Activated CD4-positive, alpha-beta T cell treated with anti-CD3 and anti-CD28 coated beads, Interleukin-2, amount 10 ng/mL, durations not matched to agents 24 days and 14 days (primary cell): Measurements from ENCODE around the gene KRT12. TPM values are rescaled to one million over a fixed set of nuclear protein-coding genes. Genes with fewer than 3 reads are reported as not detected.

ENCODE experiments used
- DNase-seq: peaks from one replicate; pipeline ENCODE4 v3.0.0; 2022
- H3K27ac Mint-ChIP-seq: one replicate; pipeline ENCODE4 v1.8.0; 2022; ENCODE audit warnings: mild to moderate bottlenecking, mixed read lengths
- H3K27me3 Mint-ChIP-seq: one replicate; pipeline ENCODE4 v1.8.0; 2022; ENCODE audit warnings: mixed read lengths
- H3K36me3 Mint-ChIP-seq: one replicate; pipeline ENCODE4 v1.8.0; 2022; ENCODE audit warnings: low read depth, mild to moderate bottlenecking, mixed read lengths
- H3K4me1 Mint-ChIP-seq: one replicate; pipeline ENCODE4 v1.8.0; 2021; ENCODE audit warnings: mixed read lengths
- H3K4me3 Mint-ChIP-seq: one replicate; pipeline ENCODE4 v1.8.0; 2022; ENCODE audit warnings: mild to moderate bottlenecking, moderate library complexity, mixed read lengths
- H3K9me3 Mint-ChIP-seq: one replicate; pipeline ENCODE4 v1.8.0; 2021; ENCODE audit warnings: mixed read lengths
- intact Hi-C: fragments of 100-400 bp; cut with micrococcal nuclease; formaldehyde crosslinking; loops from one replicate; pipeline ENCODE4 v1.15.1; 2023
- total RNA-seq: library from RNA; stranded (reverse); gene quantifications from 2 replicates; pipeline ENCODE4 v1.2.3, GENCODE V29; 2022

The KRT12 gene
- total RNA-seq, 1 donor from 2014 or later = not detected

GRCh38 chr17:40901981-40902474 lies 35.0 kb upstream of the KRT12 start:
- no peak for DNase-seq
- H3K4me1 Mint-ChIP-seq = peaks cover 7% of the 10 kb centered on the region
- H3K27ac Mint-ChIP-seq = no peak overlapping the region
- no peak overlapping the region for H3K4me3 Mint-ChIP-seq
- no peaks in the 10 kb centered on the region for H3K36me3 Mint-ChIP-seq
- no peaks in the 10 kb centered on the region for H3K9me3 Mint-ChIP-seq
- intact Hi-C loops = no loop called here
- H3K27me3 Mint-ChIP-seq = peaks cover 16% of the 10 kb centered on the region

- Mint-ChIP-seq H3K9me3 (no peaks in the 10 kb centered on the region), H3K4me3 (no peak overlapping the region), H3K27ac (no peak overlapping the region), H3K36me3 (no peaks in the 10 kb centered on the region), H3K4me1 (peaks cover 7% of the 10 kb centered on the region), H3K27me3 (peaks cover 20% of the 10 kb centered on the region)
- intact Hi-C loops = no loop called here
- DNase-seq = no peak
Observed at GRCh38 chr17:40900809-40901356, 33.9 kb upstream of the KRT12 start.

- Mint-ChIP-seq H3K27ac (no peak overlapping the region), H3K4me1 (no peaks in the 10 kb centered on the region), H3K27me3 (peaks cover 27% of the 10 kb centered on the region)
Observed at GRCh38 chr17:40896916-40897455, 30.0 kb upstream of the KRT12 start.

GRCh38 chr17:40895106-40895730 lies 28.2 kb upstream of the KRT12 start:
- H3K27ac Mint-ChIP-seq = no peak overlapping the region
- no peaks in the 10 kb centered on the region for H3K4me1 Mint-ChIP-seq
- no peak overlapping the region for H3K4me3 Mint-ChIP-seq
- intact Hi-C loops = no loop called here
- no peak for DNase-seq
- H3K36me3 Mint-ChIP-seq = no peaks in the 10 kb centered on the region
- H3K9me3 Mint-ChIP-seq = no peaks in the 10 kb centered on the region
- peaks cover 26% of the 10 kb centered on the region for H3K27me3 Mint-ChIP-seq

More at GRCh38 chr17:40896916-40897455, 30.0 kb upstream of the KRT12 start:
- Mint-ChIP-seq H3K4me3 (no peak overlapping the region), H3K9me3 (no peaks in the 10 kb centered on the region), H3K36me3 (no peaks in the 10 kb centered on the region)
- intact Hi-C loops = no loop called here
- no peak for DNase-seq

- peaks cover 34% of the 10 kb centered on the region for H3K27me3 Mint-ChIP-seq
Observed at GRCh38 chr17:40888196-40888720, 21.2 kb upstream of the KRT12 start.

GRCh38 chr17:40886090-40886489 lies 19.1 kb upstream of the KRT12 start:
- no peak overlapping the region for H3K27ac Mint-ChIP-seq
- DNase-seq = no peak
- no peaks in the 10 kb centered on the region for H3K4me1 Mint-ChIP-seq
- peaks cover 34% of the 10 kb centered on the region for H3K27me3 Mint-ChIP-seq
- H3K9me3 Mint-ChIP-seq = no peaks in the 10 kb centered on the region
- intact Hi-C loops = no loop called here
- no peaks in the 10 kb centered on the region for H3K36me3 Mint-ChIP-seq
- H3K4me3 Mint-ChIP-seq = no peak overlapping the region

More at GRCh38 chr17:40888196-40888720, 21.2 kb upstream of the KRT12 start:
- Mint-ChIP-seq H3K27ac (no peak overlapping the region), H3K4me3 (no peak overlapping the region), H3K36me3 (no peaks in the 10 kb centered on the region), H3K4me1 (no peaks in the 10 kb centered on the region), H3K9me3 (no peaks in the 10 kb centered on the region)
- intact Hi-C loops = no loop called here
- DNase-seq = no peak

GRCh38 chr17:40884708-40885512 lies 17.9 kb upstream of the KRT12 start, which contains the start of gene KRT20:
Gene KRT20 (minus strand): TSS chr17:40885242. CDS start chr17:40885185, 57 bp downstream.
- Mint-ChIP-seq H3K27ac (no peak within 1 kb of the TSS), H3K4me1 (no peaks in the 10 kb centered on the region), H3K27me3 (peaks cover 35% of the 10 kb centered on the region), H3K9me3 (no peaks in the 10 kb centered on the region), H3K36me3 (no peaks in the 10 kb centered on the region), H3K4me3 (no peak within 1 kb of the TSS)
- no peak for DNase-seq
- intact Hi-C loops = no loop called here

- H3K4me1 Mint-ChIP-seq = no peaks in the 10 kb centered on the region
- peaks cover 24% of the 10 kb centered on the region for H3K27me3 Mint-ChIP-seq
- DNase-seq = no peak
- H3K36me3 Mint-ChIP-seq = no peaks in the 10 kb centered on the region
- no peak overlapping the region for H3K4me3 Mint-ChIP-seq
- no peaks in the 10 kb centered on the region for H3K9me3 Mint-ChIP-seq
- no peak overlapping the region for H3K27ac Mint-ChIP-seq
- intact Hi-C loops = no loop called here
Observed at GRCh38 chr17:40883626-40884334, 16.8 kb upstream of the KRT12 start.

- H3K36me3 Mint-ChIP-seq = no peaks in the 10 kb centered on the region
- intact Hi-C loops = no loop called here
- no peak overlapping the region for H3K27ac Mint-ChIP-seq
- no peak overlapping the region for H3K4me3 Mint-ChIP-seq
- H3K27me3 Mint-ChIP-seq = peaks cover 17% of the 10 kb centered on the region
- no peaks in the 10 kb centered on the region for H3K9me3 Mint-ChIP-seq
- DNase-seq = no peak
- no peaks in the 10 kb centered on the region for H3K4me1 Mint-ChIP-seq
Observed at GRCh38 chr17:40883031-40883430, 16.0 kb upstream of the KRT12 start.

- no peaks in the 10 kb centered on the region for H3K36me3 Mint-ChIP-seq
- H3K27ac Mint-ChIP-seq = no peak overlapping the region
- no peaks in the 10 kb centered on the region for H3K9me3 Mint-ChIP-seq
- peaks cover 20% of the 10 kb centered on the region for H3K27me3 Mint-ChIP-seq
- no peaks in the 10 kb centered on the region for H3K4me1 Mint-ChIP-seq
- intact Hi-C loops = no loop called here
- DNase-seq = no peak
- H3K4me3 Mint-ChIP-seq = no peak overlapping the region
Observed at GRCh38 chr17:40879026-40879425, 12.0 kb upstream of the KRT12 start.

- H3K4me3 Mint-ChIP-seq = no peak overlapping the region
- no peaks in the 10 kb centered on the region for H3K9me3 Mint-ChIP-seq
- H3K27ac Mint-ChIP-seq = no peak overlapping the region
- no peak for DNase-seq
- peaks cover 20% of the 10 kb centered on the region for H3K27me3 Mint-ChIP-seq
- no peaks in the 10 kb centered on the region for H3K36me3 Mint-ChIP-seq
- intact Hi-C loops = no loop called here
- no peaks in the 10 kb centered on the region for H3K4me1 Mint-ChIP-seq
Observed at GRCh38 chr17:40878044-40878443, 11.0 kb upstream of the KRT12 start.

- DNase-seq = no peak
- intact Hi-C loops = no loop called here
- no peak overlapping the region for H3K4me3 Mint-ChIP-seq
- H3K36me3 Mint-ChIP-seq = no peaks in the 10 kb centered on the region
- H3K9me3 Mint-ChIP-seq = no peaks in the 10 kb centered on the region
- H3K27me3 Mint-ChIP-seq = peaks cover 34% of the 10 kb centered on the region
- no peak overlapping the region for H3K27ac Mint-ChIP-seq
- H3K4me1 Mint-ChIP-seq = no peaks in the 10 kb centered on the region
Observed at GRCh38 chr17:40873801-40874200, 6.8 kb upstream of the KRT12 start.

- H3K36me3 Mint-ChIP-seq = no peaks in the 10 kb centered on the region
- peaks cover 35% of the 10 kb centered on the region for H3K27me3 Mint-ChIP-seq
- DNase-seq = no peak
- intact Hi-C loops = no loop called here
- no peaks in the 10 kb centered on the region for H3K9me3 Mint-ChIP-seq
- H3K27ac Mint-ChIP-seq = no peak overlapping the region
- no peaks in the 10 kb centered on the region for H3K4me1 Mint-ChIP-seq
- no peak overlapping the region for H3K4me3 Mint-ChIP-seq
Observed at GRCh38 chr17:40873255-40873654, 6.2 kb upstream of the KRT12 start.
